Measurements from ENCODE around the gene ZNF71. TPM values are rescaled to one million over a fixed set of nuclear protein-coding genes. Genes with fewer than 3 reads are reported as not detected.

Gene ZNF71
- total and polyA plus RNA-seq, 2 donors = 3.5 to 5.1 TPM

DNA sequence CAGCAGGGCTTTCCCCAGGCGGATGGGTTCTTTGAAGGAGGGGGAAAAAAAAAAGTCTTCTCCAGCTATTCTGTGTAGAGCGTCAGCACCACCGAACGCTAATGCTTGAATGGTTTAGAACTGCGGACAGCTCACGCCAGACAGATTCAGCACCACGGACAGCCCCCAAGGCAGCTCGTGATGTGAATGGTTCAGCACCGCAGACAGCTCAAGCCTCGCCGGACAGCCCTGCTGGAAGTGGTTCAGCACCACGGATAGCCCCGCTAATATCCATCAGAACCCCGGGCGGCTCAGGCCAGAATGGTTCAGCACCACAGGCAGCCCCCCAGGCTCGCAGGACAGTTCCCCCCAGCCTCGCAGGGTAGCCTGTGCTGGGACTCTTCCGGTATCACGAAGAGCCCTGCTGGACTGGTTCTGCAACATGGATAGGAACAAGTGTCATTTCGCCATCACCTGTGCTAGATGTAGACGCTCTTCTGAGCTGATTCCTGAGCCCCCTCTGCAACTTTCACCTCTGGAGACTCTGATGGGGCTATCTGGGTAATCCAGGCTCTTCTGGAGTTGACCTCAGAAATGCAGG lies 43.0 kb downstream of the ZNF71 start:
- H3K9me3 ChIP-seq (ENCODE audit: control insufficient read depth in 2 of 2, insufficient read depth in 1 of 2, low read length in 1 of 2) = peaks cover 1 to 21% of the 10 kb centered on the region in 2 donors
- H3K27me3 ChIP-seq (ENCODE audit: control insufficient read depth in 2 of 2, insufficient read depth in 1 of 2, low read length in 1 of 2) = peaks cover 0 to 6% of the 10 kb centered on the region in 2 donors
- peak; percentile 6 to 65 (median 30) for DNase-seq (ENCODE audit: low read depth in 6 of 9, low spot score in 9 of 9)
- H3K4me3 ChIP-seq (ENCODE audit: low read length in 2 of 2) = no peak overlapping the region
- no peaks in the 10 kb centered on the region for H3K36me3 ChIP-seq (ENCODE audit: control insufficient read depth in 2 of 2, insufficient read depth in 2 of 2, low read length in 1 of 2)
- WGBS = 14% methylated on average over 21 of the region's 21 CpGs
- no peak overlapping the region for H3K27ac ChIP-seq (ENCODE audit: low read depth in 1 of 2, low read length in 1 of 2)
- H3K4me1 ChIP-seq (ENCODE audit: control insufficient read depth in 2 of 2, insufficient read depth in 2 of 2, low read length in 2 of 2) = no peaks in the 10 kb centered on the region

DNA sequence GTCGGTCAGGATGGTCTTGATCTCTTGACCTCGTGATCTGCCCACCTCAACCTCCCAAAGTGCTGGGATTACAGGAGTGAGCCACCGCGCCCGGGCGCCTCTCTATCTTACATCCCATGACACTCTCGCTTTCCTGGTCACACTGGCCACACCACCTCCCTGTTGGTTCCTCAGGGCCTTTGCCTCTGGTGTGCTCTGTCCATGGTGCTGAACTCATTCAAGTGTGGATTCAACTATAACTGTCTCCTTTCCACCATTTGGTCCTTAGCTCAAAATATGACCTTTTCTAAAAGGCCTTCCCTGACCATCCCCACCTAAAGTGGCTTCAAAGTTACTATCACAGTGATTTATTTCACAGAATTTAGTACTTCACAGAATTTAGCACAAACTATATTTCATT lies 44.1 kb downstream of the ZNF71 start:
- WGBS = 30% methylated on average over 7 of the region's 7 CpGs
- Histone ChIP-seq H3K36me3 (ENCODE audit: control insufficient read depth in 2 of 2, insufficient read depth in 2 of 2, low read length in 1 of 2) (no peaks in the 10 kb centered on the region), H3K27me3 (ENCODE audit: control insufficient read depth in 2 of 2, insufficient read depth in 1 of 2, low read length in 1 of 2) (peaks cover 0 to 14% of the 10 kb centered on the region in 2 donors), H3K4me1 (ENCODE audit: control insufficient read depth in 2 of 2, insufficient read depth in 2 of 2, low read length in 2 of 2) (no peaks in the 10 kb centered on the region), H3K4me3 (ENCODE audit: low read length in 2 of 2) (no peak overlapping the region), H3K9me3 (ENCODE audit: control insufficient read depth in 2 of 2, insufficient read depth in 1 of 2, low read length in 1 of 2) (peaks cover 6 to 27% of the 10 kb centered on the region in 2 donors), H3K27ac (ENCODE audit: low read depth in 1 of 2, low read length in 1 of 2) (no peak overlapping the region)
- DNase-seq (ENCODE audit: low read depth in 6 of 9, low spot score in 9 of 9) = peak in 3 of 9 donors; percentile 3 to 23 (median 4)

DNA sequence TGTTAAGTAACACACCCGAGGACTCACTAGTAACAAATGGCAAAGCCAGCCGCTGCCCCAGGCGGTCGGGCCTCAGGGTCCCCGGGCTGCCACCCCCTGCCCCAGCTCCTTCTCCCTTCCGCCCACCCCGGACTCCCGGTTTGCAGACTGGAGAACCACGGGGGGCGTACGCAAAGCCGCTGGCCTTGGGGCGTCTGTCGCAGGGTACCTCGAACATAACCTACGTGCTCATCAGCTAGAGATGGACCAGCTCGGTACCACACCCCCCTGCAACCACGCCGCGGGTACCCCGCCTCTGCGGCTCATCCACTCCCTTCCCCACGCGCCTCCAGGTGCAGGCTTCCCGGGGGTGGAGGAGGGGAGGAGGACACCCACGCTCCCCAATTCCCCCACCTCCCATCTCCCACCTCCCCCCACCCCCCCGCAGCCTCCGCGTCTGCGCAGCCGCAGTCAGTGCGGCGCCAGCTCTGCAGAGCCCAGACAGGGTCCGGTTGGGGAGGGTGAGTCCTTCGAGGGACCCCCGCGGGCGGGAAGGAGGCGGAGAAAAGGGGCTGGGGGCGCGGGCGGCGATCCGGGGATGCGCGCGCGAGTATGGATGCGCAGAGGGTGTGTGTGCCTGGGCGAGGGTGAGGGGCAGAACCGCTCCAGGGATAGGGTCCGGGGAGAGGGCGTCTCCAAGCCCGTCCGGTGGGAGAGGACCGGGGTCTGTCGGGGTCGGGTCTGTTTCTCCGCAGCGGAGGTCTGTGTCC lies 47.8 kb downstream of the ZNF71 start, which contains the start of gene SMIM17:
SMIM17 (plus strand) TSS at position 449 of the 749 bp plus-strand sequence. CDS start 2,509 bp downstream, outside the sequence.
- peaks cover 7 to 29% of the 10 kb centered on the region in 2 donors for H3K9me3 ChIP-seq (ENCODE audit: control insufficient read depth in 2 of 2, insufficient read depth in 1 of 2, low read length in 1 of 2)
- H3K27ac ChIP-seq (ENCODE audit: low read depth in 1 of 2, low read length in 1 of 2) = no peak within 1 kb of the TSS
- no peaks in the 10 kb centered on the region for H3K36me3 ChIP-seq (ENCODE audit: control insufficient read depth in 2 of 2, insufficient read depth in 2 of 2, low read length in 1 of 2)
- no peak for DNase-seq (ENCODE audit: low read depth in 6 of 9, low spot score in 9 of 9)
- 18% methylated on average over 60 of the region's 60 CpGs for WGBS
- H3K4me3 ChIP-seq (ENCODE audit: low read length in 2 of 2) = no peak within 1 kb of the TSS
- H3K27me3 ChIP-seq (ENCODE audit: control insufficient read depth in 2 of 2, insufficient read depth in 1 of 2, low read length in 1 of 2) = peaks cover 0 to 14% of the 10 kb centered on the region in 2 donors
- H3K4me1 ChIP-seq (ENCODE audit: control insufficient read depth in 2 of 2, insufficient read depth in 2 of 2, low read length in 2 of 2) = no peaks in the 10 kb centered on the region

DNA sequence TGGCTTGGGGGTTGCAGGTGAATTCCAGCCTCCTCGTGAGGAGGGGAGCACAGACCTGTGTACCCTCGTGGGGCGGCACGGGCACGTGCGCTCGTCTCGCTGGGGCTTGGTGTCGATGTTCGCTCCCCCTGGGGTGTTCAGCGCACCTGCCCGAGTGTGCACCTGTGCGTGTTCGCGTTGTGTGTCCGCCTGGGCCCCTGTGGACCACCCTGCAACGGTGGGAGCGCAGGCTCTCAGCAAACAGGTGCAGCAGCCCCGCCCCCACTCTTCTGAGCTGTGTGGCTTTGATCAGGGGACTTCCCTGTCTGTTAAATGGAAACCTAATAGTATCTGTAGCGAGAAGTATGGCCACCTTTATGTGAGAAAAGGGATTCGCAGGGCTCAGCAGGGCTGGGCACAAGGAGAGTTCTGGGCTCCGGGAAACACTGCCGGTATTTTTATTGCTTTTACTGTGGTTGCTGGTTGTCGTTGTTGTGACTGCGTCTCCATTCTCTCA lies 48.4 kb downstream of the ZNF71 start:
- 23% methylated on average over 25 of the region's 25 CpGs for WGBS

DNA sequence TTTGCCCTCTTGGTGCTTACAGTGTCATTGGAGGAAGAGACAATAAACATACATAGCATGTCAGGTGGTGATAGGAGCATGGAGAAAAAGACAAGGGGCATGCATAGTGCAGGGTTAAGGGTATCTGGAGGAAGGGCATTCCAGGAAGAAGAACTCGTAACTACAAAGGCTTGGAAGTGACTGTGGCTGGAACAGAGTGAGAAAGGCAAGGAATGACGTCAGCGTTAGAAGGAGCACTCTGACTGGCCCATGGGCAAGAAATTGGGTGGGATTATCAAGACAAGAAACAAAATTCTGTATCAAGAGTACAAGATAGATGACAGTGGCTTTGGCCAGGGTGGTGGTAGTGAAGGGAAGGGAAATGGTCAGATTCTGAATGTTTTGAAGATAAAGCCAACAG lies 59.0 kb downstream of the ZNF71 start:
- DNase-seq (ENCODE audit: low read depth in 6 of 9, low spot score in 9 of 9) = no peak
- peaks cover 7 to 11% of the 10 kb centered on the region in 2 donors for H3K9me3 ChIP-seq (ENCODE audit: control insufficient read depth in 2 of 2, insufficient read depth in 1 of 2, low read length in 1 of 2)
- H3K4me3 ChIP-seq (ENCODE audit: low read length in 2 of 2) = no peak overlapping the region
- H3K27ac ChIP-seq (ENCODE audit: low read depth in 1 of 2, low read length in 1 of 2) = no peak overlapping the region
- no peaks in the 10 kb centered on the region for H3K36me3 ChIP-seq (ENCODE audit: control insufficient read depth in 2 of 2, insufficient read depth in 2 of 2, low read length in 1 of 2)
- no peaks in the 10 kb centered on the region for H3K4me1 ChIP-seq (ENCODE audit: control insufficient read depth in 2 of 2, insufficient read depth in 2 of 2, low read length in 2 of 2)
- 66% methylated on average over 3 of the region's 3 CpGs for WGBS
- no peaks in the 10 kb centered on the region for H3K27me3 ChIP-seq (ENCODE audit: control insufficient read depth in 2 of 2, insufficient read depth in 1 of 2, low read length in 1 of 2)

More for the DNA sequence above, 48.4 kb downstream of the ZNF71 start:
- Histone ChIP-seq H3K9me3 (ENCODE audit: control insufficient read depth in 2 of 2, insufficient read depth in 1 of 2, low read length in 1 of 2) (peaks cover 7 to 22% of the 10 kb centered on the region in 2 donors), H3K27me3 (ENCODE audit: control insufficient read depth in 2 of 2, insufficient read depth in 1 of 2, low read length in 1 of 2) (peaks cover 0 to 14% of the 10 kb centered on the region in 2 donors), H3K4me3 (ENCODE audit: low read length in 2 of 2) (no peak overlapping the region), H3K27ac (ENCODE audit: low read depth in 1 of 2, low read length in 1 of 2) (no peak overlapping the region), H3K36me3 (ENCODE audit: control insufficient read depth in 2 of 2, insufficient read depth in 2 of 2, low read length in 1 of 2) (no peaks in the 10 kb centered on the region), H3K4me1 (ENCODE audit: control insufficient read depth in 2 of 2, insufficient read depth in 2 of 2, low read length in 2 of 2) (no peaks in the 10 kb centered on the region)
- no peak for DNase-seq (ENCODE audit: low read depth in 6 of 9, low spot score in 9 of 9)

DNA sequence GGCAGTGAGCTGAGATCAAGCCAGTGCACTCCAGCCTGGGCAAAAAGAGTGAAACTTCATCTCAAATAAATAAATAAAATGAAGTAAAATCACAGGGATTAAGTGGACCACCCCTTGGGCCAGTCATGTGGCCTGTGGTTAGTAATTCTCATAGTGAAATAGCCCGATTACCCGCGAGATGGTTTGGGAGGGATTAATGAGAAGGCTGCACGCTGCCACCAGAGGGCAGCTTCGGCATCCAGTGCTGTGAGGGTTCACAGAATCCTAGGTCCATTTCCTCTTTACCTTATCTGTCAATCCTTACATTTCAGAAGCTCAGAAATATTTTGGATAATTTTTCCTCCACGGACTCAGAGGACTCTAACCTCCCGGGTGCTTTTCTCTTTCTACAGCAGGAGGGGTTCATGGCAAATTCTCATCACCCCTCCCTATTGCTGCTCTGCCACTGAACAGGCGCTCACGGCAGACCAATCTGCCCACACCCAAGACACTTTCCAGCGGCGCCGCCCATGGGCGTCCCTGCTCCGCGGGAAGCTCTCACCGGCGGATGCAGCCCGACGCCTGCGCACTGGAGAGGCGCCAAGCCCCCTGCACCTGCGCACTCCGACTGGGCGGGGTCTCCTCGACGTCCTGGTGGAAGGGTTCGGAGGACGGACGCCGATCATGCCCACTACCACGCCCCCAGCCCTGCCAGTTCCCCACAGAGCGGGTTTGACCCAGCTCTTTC lies 65.4 kb downstream of the ZNF71 start:
- DNase-seq (ENCODE audit: low read depth in 6 of 9, low spot score in 9 of 9) = no peak
- 23% methylated on average over 32 of the region's 32 CpGs for WGBS
- Histone ChIP-seq H3K4me3 (ENCODE audit: low read length in 2 of 2) (no peak overlapping the region), H3K27ac (ENCODE audit: low read depth in 1 of 2, low read length in 1 of 2) (no peak overlapping the region), H3K36me3 (ENCODE audit: control insufficient read depth in 2 of 2, insufficient read depth in 2 of 2, low read length in 1 of 2) (no peaks in the 10 kb centered on the region), H3K9me3 (ENCODE audit: control insufficient read depth in 2 of 2, insufficient read depth in 1 of 2, low read length in 1 of 2) (peaks cover 16 to 55% of the 10 kb centered on the region in 2 donors), H3K27me3 (ENCODE audit: control insufficient read depth in 2 of 2, insufficient read depth in 1 of 2, low read length in 1 of 2) (no peaks in the 10 kb centered on the region), H3K4me1 (ENCODE audit: control insufficient read depth in 2 of 2, insufficient read depth in 2 of 2, low read length in 2 of 2) (no peaks in the 10 kb centered on the region)

DNA sequence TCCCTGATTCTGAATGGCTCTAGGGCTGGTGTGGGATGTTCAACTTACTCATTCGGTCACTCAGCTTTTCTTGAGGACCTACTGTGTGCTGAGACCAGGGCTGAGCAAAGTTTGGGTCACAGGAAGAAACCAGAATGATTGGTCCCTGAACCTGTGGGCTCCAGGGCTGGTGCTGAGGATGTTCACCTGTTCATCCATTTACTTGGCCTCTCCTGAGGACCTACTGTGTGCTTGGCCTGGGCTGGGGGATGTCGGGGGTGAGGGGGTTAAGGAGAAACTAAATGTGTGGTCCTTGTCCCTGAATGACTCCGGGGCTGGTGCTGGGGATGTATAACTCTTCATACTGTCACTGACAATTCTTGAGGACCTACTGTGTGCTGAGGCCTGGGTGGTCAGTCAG lies 66.1 kb downstream of the ZNF71 start:
- Histone ChIP-seq H3K4me3 (ENCODE audit: low read length in 2 of 2) (no peak overlapping the region), H3K27ac (ENCODE audit: low read depth in 1 of 2, low read length in 1 of 2) (no peak overlapping the region), H3K27me3 (ENCODE audit: control insufficient read depth in 2 of 2, insufficient read depth in 1 of 2, low read length in 1 of 2) (no peaks in the 10 kb centered on the region), H3K9me3 (ENCODE audit: control insufficient read depth in 2 of 2, insufficient read depth in 1 of 2, low read length in 1 of 2) (peaks cover 16 to 55% of the 10 kb centered on the region in 2 donors), H3K36me3 (ENCODE audit: control insufficient read depth in 2 of 2, insufficient read depth in 2 of 2, low read length in 1 of 2) (no peaks in the 10 kb centered on the region), H3K4me1 (ENCODE audit: control insufficient read depth in 2 of 2, insufficient read depth in 2 of 2, low read length in 2 of 2) (no peaks in the 10 kb centered on the region)
- 94% methylated on average over 3 of the region's 3 CpGs for WGBS
- DNase-seq (ENCODE audit: low read depth in 6 of 9, low spot score in 9 of 9) = no peak

DNA sequence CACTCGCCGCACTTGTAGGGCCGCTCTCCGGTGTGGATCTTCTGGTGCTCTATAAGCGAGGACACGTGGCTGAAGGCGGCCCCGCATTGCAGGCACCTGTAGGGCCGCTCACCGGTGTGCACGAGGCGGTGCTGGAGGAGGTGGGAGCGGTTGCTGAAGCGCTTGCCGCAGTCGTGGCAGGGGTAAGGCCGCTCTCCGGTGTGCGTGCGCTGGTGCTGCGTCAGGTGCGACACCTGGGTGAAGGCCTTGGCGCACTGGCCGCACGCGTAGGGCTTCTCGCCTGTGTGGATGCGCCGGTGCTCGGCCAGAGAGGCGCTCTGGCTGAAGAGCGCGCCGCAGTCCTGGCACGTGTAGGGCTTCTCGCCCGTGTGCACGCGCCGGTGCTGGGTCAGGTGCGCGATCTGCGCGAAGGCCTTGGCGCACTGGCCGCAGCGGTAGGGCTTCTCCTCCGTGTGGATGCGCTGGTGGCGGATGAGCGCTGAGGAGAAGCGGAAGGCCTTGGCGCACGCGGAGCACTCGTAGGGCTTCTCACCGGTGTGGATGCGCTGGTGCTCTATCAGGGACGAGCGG lies 68.9 kb downstream of the ZNF71 start:
- no peak overlapping the region for H3K27ac ChIP-seq (ENCODE audit: low read depth in 1 of 2, low read length in 1 of 2)
- no peak for DNase-seq (ENCODE audit: low read depth in 6 of 9, low spot score in 9 of 9)
- no peaks in the 10 kb centered on the region for H3K27me3 ChIP-seq (ENCODE audit: control insufficient read depth in 2 of 2, insufficient read depth in 1 of 2, low read length in 1 of 2)
- no peaks in the 10 kb centered on the region for H3K36me3 ChIP-seq (ENCODE audit: control insufficient read depth in 2 of 2, insufficient read depth in 2 of 2, low read length in 1 of 2)
- H3K4me1 ChIP-seq (ENCODE audit: control insufficient read depth in 2 of 2, insufficient read depth in 2 of 2, low read length in 2 of 2) = no peaks in the 10 kb centered on the region
- H3K4me3 ChIP-seq (ENCODE audit: low read length in 2 of 2) = no peak overlapping the region
- H3K9me3 ChIP-seq (ENCODE audit: control insufficient read depth in 2 of 2, insufficient read depth in 1 of 2, low read length in 1 of 2) = peaks cover 22 to 65% of the 10 kb centered on the region in 2 donors
- WGBS = 96% methylated on average over 60 of the region's 60 CpGs

All from thymus (tissue), 11 donors.